CD4-positive, alpha-beta T cell treated with Interleukin-6 for 4 hours (primary cell): ENCODE measurements around the gene SLC12A3.
"Not testable (repeated sequence)": the region's sequence is repeated elsewhere in the genome, so short reads cannot be mapped to it uniquely, and the experiment has no call there.

ENCODE experiments used
- DNase-seq: peaks from one replicate; pipeline ENCODE4 v3.0.0-alpha.2; 2020; ENCODE audit warnings: mixed read lengths

The SLC12A3 gene

DNA sequence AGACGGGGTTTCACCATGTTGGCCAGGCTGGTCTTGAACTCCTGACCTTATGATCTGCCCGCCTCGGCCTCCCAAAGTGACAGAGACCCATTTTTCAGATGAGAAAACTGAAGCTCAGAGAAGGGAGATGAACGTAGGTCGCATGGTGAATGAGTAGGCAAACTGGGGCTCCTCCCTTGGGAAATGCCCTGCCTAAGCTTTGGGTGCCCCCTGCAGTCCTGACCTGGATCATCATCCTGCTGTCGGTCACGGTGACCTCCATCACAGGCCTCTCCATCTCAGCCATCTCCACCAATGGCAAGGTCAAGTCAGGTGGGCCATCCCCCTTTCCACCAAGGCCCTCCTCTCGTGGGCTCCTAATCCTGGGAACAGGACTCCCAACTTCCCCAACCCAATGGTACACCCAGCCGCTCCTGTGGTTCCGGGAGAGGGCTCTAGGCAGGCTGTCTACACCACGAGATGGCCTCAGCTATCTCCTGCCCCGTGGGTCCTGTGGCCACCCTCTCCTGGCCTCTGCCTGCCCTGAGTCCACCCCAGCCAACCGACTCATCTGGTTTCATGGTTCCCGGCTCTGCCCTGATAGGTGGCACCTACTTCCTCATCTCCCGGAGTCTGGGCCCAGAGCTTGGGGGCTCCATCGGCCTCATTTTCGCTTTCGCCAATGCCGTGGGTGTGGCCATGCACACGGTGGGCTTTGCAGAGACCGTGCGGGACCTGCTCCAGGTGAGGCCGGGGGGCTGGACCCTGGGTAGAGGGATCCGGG is 4.7 kb downstream of the SLC12A3 start:
- DNase-seq = no peak

DNA sequence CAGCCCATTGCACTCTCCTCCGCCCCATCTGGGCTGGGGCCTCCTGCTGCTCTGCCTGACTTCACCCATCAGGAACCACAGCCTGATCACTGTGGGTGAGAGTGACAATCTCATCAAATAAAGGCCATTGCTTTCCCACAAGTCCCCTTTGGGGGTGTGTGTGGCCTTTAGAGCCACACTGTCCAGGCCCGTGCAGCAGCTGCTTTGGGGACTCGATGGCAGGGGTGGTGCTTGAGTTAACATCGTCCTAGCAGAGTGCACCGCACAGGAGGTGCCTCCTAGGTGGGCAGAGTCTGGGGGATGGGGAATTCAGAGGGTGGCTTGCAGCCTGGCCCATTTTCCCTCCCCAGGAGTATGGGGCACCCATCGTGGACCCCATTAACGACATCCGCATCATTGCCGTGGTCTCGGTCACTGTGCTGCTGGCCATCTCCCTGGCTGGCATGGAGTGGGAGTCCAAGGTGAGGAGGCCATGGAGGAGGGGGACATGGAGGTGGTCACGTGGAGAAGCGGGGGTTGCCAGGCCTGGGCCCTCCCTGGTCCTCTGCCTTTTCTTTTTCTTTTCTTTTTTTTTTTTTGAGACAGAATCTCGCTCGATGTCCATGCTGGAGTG is 5.4 kb downstream of the SLC12A3 start:
- no peak for DNase-seq

DNA sequence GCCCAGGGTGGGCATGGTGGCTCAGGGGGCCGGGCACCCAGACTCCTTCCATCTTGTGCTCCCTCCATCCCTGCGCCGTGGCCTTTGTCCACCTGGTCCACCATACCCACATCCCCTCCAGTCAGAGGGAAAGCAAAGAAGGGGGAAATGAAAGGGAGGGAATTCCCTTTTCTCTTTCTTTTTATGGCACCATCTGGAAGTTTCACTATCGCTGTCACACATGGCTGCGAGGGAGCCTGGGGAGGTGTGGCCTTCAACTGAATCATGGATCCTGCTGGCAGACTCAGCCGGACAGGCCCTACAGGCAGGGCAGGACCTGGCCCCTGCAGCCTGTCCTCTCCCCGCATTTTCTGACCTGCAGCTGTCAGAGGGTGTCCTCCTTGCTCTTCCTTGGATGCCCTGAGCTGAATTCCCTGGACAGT is 6.2 kb downstream of the SLC12A3 start:
- DNase-seq = no peak

GRCh38 chr16:56872863-56873391 is 7.9 kb downstream of the SLC12A3 start:
- no peak for DNase-seq

DNA sequence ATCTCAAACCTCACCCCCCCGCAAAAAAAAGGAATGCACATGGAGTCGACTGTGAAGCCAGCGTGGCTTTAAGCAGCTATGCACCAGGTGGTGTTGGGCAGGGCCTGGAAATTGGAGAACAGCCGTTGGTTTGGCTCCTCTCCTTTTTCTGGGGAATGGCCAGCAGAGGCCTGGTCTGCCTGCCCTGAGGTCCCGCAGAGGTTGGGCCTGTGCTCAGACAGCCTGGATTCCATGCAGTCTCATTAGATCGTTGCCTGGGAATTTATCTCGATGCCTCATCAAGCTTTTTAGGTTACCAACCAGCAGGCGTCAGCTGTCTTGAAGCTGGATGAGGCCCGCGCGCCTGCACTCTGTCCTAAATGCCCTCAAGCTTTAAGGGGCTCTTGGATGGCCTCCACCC is 9.8 kb downstream of the SLC12A3 start:
- no peak for DNase-seq

DNA sequence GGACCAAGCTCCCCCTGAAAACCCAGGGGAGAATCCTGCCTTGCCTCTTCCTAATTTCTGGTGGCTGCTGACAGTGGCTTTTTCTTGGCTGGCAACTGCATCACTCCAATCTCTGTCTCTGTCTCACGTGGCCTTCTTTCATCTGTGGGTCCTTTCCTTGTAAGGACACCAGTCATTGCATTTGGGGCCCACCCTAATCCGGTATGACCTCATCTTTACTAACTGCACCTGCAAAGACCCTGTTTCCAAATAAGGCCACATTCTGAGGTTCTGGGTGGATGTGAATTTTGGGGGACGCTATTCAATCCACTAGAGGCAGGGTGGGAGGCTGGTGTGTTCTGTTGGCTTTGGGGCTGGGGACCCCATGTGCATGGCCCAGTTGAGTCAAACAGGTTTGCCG is 11.0 kb downstream of the SLC12A3 start:
- DNase-seq = no peak

DNA sequence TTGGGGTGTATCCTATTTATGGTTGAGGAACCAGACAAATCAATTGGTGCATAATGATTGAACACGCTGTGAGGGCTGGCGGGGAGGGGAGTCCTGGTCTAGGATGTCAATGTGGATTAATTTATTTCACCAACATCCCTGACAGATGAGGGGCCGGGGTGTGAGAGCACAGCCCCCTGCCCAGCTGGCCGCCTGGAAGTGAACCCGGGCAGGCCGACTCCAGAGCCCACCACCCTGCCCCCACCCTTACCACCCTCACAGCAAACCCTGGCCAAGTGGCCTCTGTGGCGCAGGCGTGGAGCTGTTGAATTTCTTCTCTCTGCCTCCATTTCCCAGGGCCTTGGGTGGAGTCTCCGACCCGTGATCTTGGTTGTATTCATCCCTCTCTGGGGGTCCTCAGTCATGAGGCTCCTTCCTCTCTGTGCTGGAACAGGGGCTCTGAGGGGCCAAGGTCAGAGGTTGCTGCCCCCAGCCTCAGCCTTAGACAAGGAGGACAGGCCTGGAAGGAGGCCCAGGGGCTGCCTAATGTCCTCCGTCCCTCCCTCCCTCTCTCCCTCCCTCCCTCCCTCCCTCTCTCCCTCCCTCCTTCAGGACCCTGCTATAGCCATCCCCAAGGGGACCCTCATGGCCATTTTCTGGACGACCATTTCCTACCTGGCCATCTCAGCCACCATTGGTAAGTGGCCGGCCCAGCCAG is 12.6 kb downstream of the SLC12A3 start:
- no peak for DNase-seq

- no peak for DNase-seq
These were observed 13.4 kb downstream of the SLC12A3 start for GRCh38 chr16:56878282-56878854.

- DNase-seq = no peak
These were observed 14.3 kb downstream of the SLC12A3 start for GRCh38 chr16:56879276-56879675.

- DNase-seq = no peak
These were observed 15.2 kb downstream of the SLC12A3 start for GRCh38 chr16:56880176-56880575.

DNA sequence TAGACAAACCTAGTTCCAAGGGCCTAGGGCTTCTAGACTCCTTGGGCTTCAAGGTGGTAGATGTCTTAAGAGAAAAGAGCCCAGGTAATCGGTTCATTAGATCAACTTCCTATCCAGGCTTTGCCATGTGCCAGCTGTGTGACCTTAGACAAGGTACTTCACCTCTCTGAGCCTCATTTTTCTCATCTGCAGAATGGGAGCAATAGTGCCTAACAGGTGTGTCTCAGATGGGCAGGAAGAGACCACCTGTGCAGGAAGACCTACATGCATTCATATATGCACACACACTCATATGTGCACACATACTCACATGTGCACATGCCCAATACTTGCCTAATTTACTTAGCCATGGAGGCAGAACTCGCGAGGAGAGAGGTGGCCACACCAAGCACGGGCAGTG is 15.7 kb downstream of the SLC12A3 start:
- DNase-seq = no peak

DNA sequence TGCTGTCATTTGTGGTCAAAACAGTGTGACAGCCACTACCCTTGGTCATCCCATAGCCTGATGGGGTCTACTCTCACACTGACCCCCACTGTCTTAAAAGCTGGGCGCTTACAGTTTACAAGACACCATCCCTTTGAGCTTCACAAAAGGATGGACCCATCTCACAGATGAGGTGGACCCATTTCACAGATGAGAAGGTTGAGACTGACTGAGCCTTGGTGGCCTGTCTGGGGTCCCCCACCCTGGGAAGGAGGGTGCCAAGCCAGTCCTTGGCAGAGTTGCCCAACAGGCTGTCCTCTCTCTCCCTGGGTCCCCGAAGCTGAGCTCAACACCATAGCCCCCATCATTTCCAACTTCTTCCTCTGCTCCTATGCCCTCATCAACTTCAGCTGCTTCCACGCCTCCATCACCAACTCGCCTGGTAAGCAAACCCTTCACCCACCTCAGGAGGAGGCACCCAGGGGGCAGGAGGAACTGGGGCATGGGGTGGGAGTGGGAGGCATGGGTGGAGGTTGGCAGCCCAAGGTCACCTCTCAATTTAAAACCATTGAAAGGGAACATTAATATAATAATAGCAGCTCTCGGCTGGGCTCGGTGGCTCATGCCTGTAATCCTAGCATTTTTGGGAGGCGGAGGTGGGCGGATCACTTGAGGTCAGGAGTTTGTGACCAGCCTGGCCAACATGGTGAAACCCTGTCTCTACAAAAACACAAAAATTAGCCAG is 17.2 kb downstream of the SLC12A3 start:
- DNase-seq = no peak

DNA sequence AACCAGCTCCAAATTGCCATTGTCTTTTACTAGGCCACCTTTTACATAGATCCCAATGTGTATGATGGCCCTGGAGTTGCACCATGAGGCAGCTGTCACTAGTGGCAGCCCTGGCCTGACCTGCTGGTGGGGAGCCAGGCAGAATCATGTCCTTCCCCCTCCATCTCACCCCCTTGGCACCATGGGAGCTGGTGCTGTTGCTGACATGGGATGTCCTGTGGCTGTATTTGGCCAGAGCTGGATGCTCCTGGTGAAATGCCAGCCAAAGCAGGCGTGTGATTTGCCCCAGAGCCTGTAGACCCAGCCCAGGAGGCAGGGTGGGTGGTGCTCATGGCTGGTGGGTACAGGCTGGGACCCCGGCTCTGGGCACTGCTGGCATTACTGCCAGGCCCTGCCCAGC is 18.6 kb downstream of the SLC12A3 start:
- no peak for DNase-seq

DNA sequence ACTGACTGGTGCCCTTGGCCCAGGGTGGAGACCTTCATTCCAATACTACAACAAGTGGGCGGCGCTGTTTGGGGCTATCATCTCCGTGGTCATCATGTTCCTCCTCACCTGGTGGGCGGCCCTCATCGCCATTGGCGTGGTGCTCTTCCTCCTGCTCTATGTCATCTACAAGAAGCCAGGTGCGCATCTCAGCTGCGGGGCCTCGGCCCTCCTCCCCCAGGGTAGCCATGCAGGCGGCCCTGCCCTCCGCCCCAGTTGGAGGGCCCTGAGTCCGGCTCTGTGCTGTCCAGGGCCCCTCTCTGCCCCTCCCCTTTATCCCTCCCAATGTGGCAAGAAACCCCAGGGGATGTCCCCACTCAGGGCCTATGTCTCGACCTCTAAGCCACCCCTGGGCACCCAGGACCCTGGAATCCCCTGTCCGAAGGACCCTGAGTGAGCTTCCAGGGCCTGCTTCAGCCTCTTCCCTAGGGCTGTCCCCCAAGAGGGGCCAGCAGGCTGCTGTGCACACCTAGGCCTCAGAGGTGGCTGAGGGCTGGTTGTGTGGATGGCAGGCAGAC is 19.1 kb downstream of the SLC12A3 start:
- DNase-seq = no peak

GRCh38 chr16:56884929-56885328 is 19.9 kb downstream of the SLC12A3 start:
- DNase-seq = not testable (repeated sequence)

DNA sequence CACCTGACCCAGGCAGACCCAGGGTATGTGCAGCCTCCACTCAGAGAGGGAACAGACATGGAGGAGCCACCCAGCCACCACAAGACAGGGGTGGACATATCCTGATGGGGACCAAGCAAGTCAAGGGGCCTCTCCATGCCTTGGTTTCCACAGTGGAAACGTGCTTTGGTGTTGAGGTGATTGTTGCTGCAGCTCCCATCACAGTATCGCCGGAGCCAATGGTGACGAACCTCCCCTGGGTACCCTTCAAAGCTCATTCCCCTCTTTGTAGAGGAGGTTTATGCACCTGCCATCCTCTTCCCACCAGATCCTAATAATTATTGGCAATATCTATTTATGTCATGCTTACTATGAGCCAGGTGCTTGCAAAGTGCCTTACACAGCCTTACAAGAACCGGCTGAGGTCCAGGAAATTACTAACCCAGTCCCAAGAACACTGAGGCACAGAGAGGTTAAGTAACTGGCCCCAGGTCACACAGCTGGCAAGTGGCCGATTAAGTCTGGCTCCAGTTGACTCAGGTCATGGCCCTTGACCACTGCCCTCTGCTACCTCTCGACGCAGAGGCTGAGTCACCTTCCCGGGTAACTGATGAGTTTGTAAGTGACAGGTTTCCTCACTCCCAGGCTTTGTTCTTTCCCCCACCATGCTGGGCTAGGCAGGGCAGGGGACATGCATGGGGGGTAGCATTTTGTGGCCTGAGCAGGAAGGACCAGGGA is 20.6 kb downstream of the SLC12A3 start:
- DNase-seq = no peak

GRCh38 chr16:56886296-56886695 is 21.3 kb downstream of the SLC12A3 start:
- no peak for DNase-seq

- DNase-seq = no peak
These were observed 21.8 kb downstream of the SLC12A3 start for GRCh38 chr16:56886826-56887225.

DNA sequence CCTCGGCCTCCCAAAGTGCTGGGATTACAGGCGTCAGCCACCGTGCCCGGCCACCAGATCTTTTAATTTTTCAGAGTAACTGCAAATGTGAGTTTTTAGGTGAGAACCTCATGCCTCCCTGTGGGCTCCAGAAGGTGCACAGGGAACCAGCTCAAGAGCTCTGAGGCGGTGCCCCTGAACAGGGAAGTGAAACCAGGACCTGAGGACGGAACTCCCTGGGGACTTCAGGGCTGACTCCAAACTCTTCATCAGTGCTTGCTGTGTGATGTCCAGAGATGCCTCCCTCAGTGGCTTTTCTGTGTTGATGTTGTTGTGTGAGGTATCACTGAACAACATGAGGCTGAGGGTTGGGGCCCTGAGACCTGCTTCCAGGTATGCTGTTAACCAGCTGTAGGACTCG is 23.8 kb downstream of the SLC12A3 start:
- DNase-seq = no peak

DNA sequence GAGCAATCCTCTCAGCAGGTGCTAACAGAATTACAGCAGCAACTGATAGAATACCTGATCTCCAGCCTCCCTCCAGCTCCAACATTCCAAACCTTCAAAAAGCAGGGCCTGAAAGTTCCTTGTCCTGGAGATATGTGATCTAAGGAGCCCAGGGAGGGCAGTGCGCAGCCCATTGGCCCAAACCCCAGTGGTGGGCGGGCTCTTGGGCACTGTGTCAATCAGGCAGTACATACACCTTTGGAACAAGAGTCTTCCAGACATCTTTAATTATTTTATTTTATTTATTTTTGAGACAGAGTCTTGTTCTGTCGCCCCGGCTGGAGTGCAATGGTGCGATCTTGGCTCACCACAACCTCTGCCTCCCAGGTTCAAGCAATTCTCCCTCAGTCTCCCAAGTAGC is 24.2 kb downstream of the SLC12A3 start:
- DNase-seq = no peak

DNA sequence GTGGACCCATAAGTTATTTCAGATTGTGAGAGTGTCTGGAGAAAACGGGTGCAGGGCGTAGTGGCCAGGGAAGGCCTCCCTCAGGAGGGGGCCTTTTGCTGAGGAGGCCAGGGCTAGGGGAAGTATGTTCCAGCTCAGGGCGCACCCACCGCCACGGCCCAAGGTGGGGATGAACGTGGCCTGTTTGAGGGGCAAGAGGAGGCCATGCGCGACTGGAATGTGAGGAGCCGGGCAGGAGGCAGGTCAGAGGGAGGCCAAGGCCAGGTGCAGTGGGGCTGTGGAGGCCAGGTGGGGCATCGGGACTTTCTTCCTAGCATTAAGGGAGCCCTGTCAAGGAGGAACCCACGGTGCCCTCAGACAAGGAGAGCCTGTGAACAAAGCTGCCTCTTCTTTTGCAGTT is 26.7 kb downstream of the SLC12A3 start:
- DNase-seq = no peak

GRCh38 chr16:56892705-56893104 is 27.7 kb downstream of the SLC12A3 start:
- no peak for DNase-seq
